Vein endothelial cell (primary cell): ENCODE results near the gene KLHL33. TPM values are rescaled to one million over a fixed set of nuclear protein-coding genes. Genes with fewer than 3 reads are reported as not detected.

Experiments used
- small RNA-seq: library from RNA; depleted of rRNA; stranded (forward); fragments of <200 nt; gene quantifications from one replicate; pipeline ENCODE3, GENCODE V24; 2012
- total RNA-seq: library from RNA; depleted of rRNA; stranded (reverse); fragments of >200 nt; gene quantifications from 2 replicates; pipeline ENCODE4 v1.2.3, GENCODE V29; 2012

Gene KLHL33, protein sequence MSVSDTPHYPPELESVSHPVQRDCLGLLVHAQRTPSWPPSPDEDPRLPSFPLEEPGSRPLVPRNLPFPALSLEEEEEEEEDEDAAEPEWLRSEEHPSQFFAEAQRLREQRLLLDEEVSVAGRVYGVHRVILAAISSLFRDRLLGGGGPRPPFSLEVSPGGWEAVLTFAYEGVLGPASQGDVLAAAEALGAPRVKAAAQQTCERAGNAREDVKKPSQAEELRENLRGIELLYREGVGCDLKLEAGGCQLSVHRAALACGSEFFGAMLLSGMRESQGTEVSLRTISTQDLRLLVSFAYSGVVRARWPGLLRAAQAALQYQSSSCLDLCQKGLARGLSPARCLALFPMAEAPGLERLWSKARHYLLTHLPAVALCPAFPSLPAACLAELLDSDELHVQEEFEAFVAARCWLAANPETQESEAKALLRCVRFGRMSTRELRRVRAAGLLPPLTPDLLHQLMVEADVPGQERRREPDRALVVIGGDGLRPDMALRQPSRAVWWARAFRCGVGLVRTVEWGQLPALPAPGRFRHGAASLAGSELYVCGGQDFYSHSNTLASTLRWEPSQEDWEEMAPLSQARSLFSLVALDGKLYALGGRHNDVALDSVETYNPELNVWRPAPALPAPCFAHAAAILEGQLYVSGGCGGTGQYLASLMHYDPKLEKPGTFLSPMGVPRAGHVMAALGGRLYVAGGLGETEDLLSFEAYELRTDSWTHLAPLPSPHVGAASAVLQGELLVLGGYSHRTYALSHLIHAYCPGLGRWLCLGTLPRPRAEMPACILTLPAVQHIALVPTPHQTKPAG
- total RNA-seq = not detected in 2 replicates

DNA sequence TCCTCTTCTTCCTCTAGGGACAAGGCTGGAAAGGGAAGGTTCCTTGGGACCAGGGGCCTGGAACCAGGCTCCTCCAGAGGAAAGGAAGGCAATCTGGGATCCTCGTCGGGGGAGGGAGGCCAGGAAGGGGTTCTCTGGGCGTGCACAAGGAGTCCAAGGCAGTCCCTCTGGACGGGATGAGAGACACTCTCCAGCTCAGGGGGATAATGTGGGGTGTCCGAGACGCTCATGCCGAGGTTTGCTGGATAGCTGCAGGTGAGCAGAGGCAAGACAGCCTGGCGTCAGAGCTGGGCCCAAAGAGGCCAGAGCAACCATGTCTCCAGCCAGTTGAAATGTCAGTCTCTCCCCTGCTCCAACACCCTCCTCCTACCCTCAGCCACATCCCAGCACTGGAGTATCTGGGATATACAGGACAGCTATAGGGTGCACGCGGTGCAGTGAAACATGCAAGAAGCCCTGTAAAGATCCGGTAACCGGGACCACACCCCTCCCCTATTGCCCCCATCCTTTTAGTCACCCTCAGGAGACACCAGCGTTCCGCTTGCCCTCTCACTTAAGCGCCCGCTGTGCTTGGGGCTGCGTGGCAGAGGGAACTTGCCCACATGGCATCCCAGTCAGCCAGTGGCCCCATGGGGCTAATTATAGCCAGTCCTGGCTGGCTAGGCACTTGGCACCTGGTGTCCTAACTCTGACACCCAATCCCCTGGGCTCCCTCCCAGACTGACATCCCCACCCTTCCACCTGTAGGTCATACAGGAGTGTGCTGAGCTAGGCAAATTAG, at the start of gene KLHL33:
TSS of gene KLHL33 (minus strand) at position 585 of the 781 bp plus-strand sequence. CDS start at position 230, 355 bp downstream.

DNA sequence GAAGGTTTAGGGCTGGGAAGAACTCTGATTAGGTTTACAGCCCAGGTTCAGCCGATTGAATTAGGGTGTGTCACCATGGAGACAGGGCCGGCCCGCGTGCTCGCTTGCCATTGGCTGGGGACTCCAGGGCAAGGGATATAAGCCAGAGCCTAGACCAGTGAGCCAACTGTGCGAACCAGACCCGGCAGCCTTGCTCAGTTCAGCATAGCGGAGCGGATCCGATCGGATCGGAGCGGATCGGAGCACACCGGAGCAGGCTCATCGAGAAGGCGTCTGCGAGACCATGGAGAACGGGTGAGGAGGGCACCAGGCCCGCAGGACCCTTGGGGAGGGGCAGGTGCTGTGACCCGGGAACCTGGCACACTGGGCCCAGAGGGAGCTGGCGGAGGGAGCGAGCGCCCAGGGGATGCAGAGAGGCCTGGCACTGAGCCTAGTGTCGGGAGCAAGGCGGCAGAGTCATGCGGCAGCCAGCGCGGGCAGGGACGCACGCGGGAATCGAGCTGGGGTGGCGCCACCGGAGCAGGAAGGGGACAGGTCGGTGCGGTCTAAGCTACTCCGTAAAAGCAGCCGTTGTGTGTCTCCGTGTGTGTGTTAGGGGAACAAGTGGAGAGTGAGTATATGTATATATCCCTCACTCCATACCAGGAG, 33.4 kb upstream of the KLHL33 start, which contains the start of gene PNP:
TSS of gene PNP (plus strand) at position 165 of the 648 bp plus-strand sequence. CDS start at position 284, 119 bp downstream.

DNA sequence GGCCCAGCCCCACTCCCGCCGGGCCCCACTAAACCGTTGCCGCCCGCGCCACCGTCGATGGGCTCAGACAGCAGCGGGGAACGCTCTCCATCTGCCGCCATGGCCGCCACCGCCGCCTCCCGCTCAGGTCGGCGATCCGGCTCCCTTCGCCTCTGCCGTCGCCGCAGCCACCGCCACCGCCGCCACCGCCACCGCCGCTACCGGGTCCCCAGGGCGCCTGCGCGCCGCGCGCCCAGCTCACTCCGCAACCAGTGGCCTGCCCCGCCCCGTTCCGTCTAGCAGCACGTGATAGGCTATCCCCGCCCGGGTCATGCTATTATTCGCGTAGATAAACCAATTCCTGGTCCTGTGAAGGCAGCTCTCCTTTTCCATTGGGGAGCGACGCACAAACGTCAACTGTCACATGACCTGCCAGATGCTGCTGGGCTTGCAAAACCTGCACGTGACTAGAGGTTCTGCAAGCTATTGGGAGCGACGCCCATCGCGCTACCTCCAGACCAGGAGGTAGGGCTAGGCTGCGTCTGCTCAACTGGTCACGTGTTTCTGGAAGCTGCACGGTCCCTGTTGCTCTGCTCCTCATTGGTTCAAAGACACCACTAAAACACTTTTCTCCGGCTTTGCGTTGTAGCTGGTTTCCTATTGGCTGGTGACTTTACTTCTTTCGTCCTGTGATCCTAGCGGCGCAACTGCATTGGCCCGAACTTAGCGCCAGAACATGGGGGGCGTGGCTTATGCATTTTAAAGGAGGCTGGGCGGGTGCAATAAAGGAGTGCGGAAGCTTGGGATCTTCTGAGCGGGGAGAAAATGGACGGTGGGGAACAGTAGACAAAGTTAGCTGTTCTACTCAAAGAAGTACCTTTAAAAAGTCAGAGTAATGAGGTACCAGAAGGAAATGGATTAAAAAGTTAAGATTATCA, 25.5 kb upstream of the KLHL33 start, which contains the start of gene PIP4P1:
TSS of gene PIP4P1 (minus strand) at position 210 of the 917 bp plus-strand sequence. CDS start at position 101, 109 bp downstream.

DNA sequence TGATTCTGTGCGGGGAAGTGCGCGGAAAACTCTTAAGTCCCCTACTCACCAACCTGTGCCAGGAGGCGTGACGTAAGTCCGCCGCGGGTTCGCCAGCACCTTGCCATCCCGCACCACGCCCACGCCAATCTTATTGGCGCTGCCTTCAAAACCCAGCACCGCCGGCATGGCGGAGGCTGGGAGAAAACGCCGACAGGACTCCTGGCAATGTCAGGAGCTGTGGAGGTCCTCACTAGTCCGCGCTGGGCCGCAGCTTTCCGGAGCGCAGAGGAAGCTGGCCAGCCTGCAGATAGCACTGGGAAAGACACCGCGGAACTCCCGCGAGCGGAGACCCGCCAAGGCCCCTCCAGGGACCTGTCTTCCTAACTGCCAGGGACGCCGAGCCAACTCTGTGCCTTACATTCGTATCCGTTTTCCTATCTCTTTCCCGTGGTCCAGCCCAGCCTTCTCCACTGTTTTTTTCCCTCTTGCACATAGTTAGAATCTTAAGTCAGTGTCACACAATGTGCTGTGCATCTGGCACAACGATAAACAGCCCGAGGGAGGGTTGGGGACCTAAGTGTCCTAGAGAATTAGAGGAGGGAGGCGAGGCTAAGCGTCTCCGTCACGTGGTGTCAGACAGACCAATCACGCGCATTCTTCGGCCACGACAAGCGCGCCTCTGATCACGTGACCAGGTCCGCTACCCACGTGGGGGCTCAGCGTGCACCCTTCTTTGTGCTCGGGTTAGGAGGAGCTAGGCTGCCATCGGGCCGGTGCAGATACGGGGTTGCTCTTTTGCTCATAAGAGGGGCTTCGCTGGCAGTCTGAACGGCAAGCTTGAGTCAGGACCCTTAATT, 18.8 kb upstream of the KLHL33 start, which contains the start of the genes APEX1 and OSGEP:
TSS of gene APEX1 (plus strand) at position 711 of the 839 bp plus-strand sequence. CDS start 420 bp downstream, outside the sequence.
TSS of gene OSGEP (minus strand) at position 297 of the 839 bp plus-strand sequence. CDS start at position 168, 129 bp downstream.

DNA sequence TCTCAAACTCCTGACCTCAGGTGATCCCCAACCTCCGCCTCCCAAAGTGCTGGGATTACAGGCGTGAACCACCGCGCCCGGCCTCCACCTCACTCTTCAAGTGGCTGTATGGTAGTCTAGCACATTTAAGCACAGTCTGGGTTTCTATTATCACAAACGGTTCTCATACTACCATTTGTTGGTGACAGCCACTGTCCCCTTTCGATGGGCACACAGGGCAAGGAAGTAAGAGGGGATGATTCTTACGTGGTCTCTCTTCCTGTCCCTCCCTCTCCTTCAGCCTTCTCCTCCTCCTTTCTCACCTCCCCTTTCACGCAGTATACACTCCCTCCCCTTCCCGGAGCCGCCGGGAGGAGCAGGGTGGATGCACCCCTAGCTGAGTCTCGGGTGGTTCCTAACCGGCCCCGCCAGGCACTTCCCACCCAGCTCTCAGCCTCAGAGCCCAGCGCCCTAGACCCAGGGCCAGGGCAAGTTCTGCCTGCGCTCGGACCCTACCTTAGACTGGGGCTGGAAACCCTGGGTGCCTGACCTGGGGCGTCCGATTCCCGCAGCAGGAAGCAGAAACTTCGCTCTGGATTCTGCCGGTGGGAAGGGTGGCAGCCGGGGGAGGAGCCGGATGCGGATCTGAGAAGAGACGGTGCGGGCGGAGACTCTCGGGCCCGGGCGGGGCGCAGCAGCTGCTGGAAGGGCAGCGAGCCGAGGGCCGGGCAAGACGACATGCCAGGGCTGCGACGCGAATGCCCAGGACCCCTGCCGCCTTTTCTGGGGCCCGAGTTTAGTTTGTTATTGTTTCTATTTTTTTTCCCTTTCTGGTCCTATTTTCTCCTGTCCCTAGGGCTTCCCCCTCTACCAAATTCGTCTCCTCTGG, 22.9 kb downstream of the KLHL33 start, which contains the start of gene TEP1:
TSS of gene TEP1 (minus strand) at position 626 of the 868 bp plus-strand sequence. CDS start 5,062 bp downstream, outside the sequence.

Small RNAs within 50 kb of the gene (small RNA-seq; reads per million reads assigned to genes)
- 1.2 reads per million, percentile 64 among the genes with 10 or more reads in this experiment for gene RNA5SP382

Other genes with a start within 250 kb of the KLHL33 start
- gene OR11G2, start 245.3 kb downstream of the KLHL33 start, total RNA-seq = not detected in 2 replicates
- gene OR11H6, start 212.5 kb downstream of the KLHL33 start, total RNA-seq = not detected in 2 replicates
- not detected in 2 replicates for gene OR11H7, start 207.2 kb downstream of the KLHL33 start, total RNA-seq
- not detected in 2 replicates for gene OR11H4, start 196.9 kb downstream of the KLHL33 start, total RNA-seq
- 19.3 TPM in 2 replicates for gene TTC5, start 130.2 kb downstream of the KLHL33 start, total RNA-seq
- gene CCNB1IP1, start 102.9 kb downstream of the KLHL33 start, total RNA-seq = 35.0 and 35.9 TPM in 2 replicates
- gene PARP2, start 92.5 kb downstream of the KLHL33 start, total RNA-seq = 10.1 and 11.4 TPM in 2 replicates
- 23.2 and 30.5 TPM in 2 replicates for gene TEP1, start 22.7 kb downstream of the KLHL33 start, total RNA-seq
- 45.1 and 49.5 TPM in 2 replicates for gene OSGEP, start 18.6 kb upstream of the KLHL33 start, total RNA-seq
- gene APEX1, start 19.1 kb upstream of the KLHL33 start, total RNA-seq = 60.2 and 74.5 TPM in 2 replicates
- 25.8 and 26.1 TPM in 2 replicates for gene PIP4P1, start 25.3 kb upstream of the KLHL33 start, total RNA-seq
- 343 and 388 TPM in 2 replicates for gene PNP, start 33.2 kb upstream of the KLHL33 start, total RNA-seq
- gene RNASE10, start 69.4 kb upstream of the KLHL33 start, total RNA-seq = 0.48 and 4.2 TPM in 2 replicates
- not detected in 2 replicates for gene RNASE9, start 124.9 kb upstream of the KLHL33 start, total RNA-seq
- gene RNASE11, start 151.8 kb upstream of the KLHL33 start, total RNA-seq = not detected in 2 replicates
- not detected in 2 replicates for gene RNASE12, start 155.2 kb upstream of the KLHL33 start, total RNA-seq
- gene OR6S1, start 205.5 kb upstream of the KLHL33 start, total RNA-seq = not detected in 2 replicates
- gene RNASE4, start 248.4 kb upstream of the KLHL33 start, total RNA-seq = 6.4 and 20.9 TPM in 2 replicates